Measurements from ENCODE around the gene NXPE3. TPM values are rescaled to one million over a fixed set of nuclear protein-coding genes. Genes with fewer than 3 reads are reported as not detected.

Gene NXPE3
- polyA plus RNA-seq, 3 donors = 14.6 to 35.8 (median 19.8) TPM

- H3K4me3 Mint-ChIP-seq = no peak overlapping the region
- H3K27me3 Mint-ChIP-seq (ENCODE audit: low read depth in 3 of 3) = no peaks in the 10 kb centered on the region
- TF ChIP-seq CTCF (IDR thresholded peaks at IDR 0.05) = no peak
- peaks cover 24% of the 10 kb centered on the region for H3K4me1 Mint-ChIP-seq
- Histone ChIP-seq H3K4me2 (replicated peaks; ENCODE audit: extremely low read depth, low read length, poor library complexity, severe bottlenecking) (no peak overlapping the region), H3K27me3 (ENCODE audit: control insufficient read depth in 2 of 2, insufficient read depth in 2 of 2, low read length in 2 of 2) (no peaks in the 10 kb centered on the region), H3K27ac (ENCODE audit: low read depth in 1 of 2, low read length in 2 of 2) (peak overlapping the region in 1 of 2 donors; percentile 68), H4K20me1 (ENCODE audit: insufficient read depth, low read length) (no peaks in the 10 kb centered on the region), H2AFZ (ENCODE audit: insufficient read depth, low read depth, low read length, poor library complexity, severe bottlenecking) (no peak overlapping the region), H3K36me3 (replicated peaks in 1 of 2; ENCODE audit: control insufficient read depth in 1 of 2, insufficient read depth in 2 of 2, low read length in 2 of 2) (peaks cover 16 to 54% of the 10 kb centered on the region in 2 donors), H3K4me1 (ENCODE audit: control insufficient read depth in 1 of 2, insufficient read depth in 2 of 2, low read length in 2 of 2) (peaks cover 8 to 21% of the 10 kb centered on the region in 2 donors), H3K4me3 (replicated peaks in 1 of 3; ENCODE audit: low read depth in 2 of 3, low read length in 3 of 3) (no peak overlapping the region), H3K9me3 (replicated peaks in 1 of 2; ENCODE audit: control insufficient read depth in 1 of 2, insufficient read depth in 1 of 2, low read length in 2 of 2) (no peaks in the 10 kb centered on the region), H3K79me2 (ENCODE audit: insufficient read depth, low read length) (peaks cover 49% of the 10 kb centered on the region), H3K9ac (ENCODE audit: insufficient read depth, low read length, poor library complexity, severe bottlenecking) (peak overlapping the region; percentile 23)
- intact Hi-C loops (cut with micrococcal nuclease) = loop anchor here (2.0 to 10.0 kb wide), 4 partner anchors 37 to 415 kb away; partner anchors contain the start of gene NFKBIZ (in 1 of the 2)
- H3K9me3 Mint-ChIP-seq = no peaks in the 10 kb centered on the region
- peak overlapping the region; percentile 61 to 87 (median 79) for H3K27ac Mint-ChIP-seq
- DNase-seq = no peak
- H3K36me3 Mint-ChIP-seq = peaks cover 35 to 48% of the 10 kb centered on the region in 2 donors
Observed at GRCh38 chr3:101810022-101810418, 31.0 kb downstream of the NXPE3 start.

GRCh38 chr3:101811875-101812274 lies 32.9 kb downstream of the NXPE3 start:
- Mint-ChIP-seq H3K4me3 (no peak overlapping the region), H3K27me3 (ENCODE audit: low read depth in 3 of 3) (peaks cover 0 to 2% (median 0%) of the 10 kb centered on the region in 3 donors), H3K36me3 (peaks cover 34 to 41% of the 10 kb centered on the region in 2 donors), H3K9me3 (no peaks in the 10 kb centered on the region), H3K27ac (peak overlapping the region in 3 of 7 donors; percentile 43 to 66 (median 50)), H3K4me1 (peaks cover 27% of the 10 kb centered on the region)
- no peak for DNase-seq
- intact Hi-C loops (cut with micrococcal nuclease) = loop anchor here (2.0 to 10.0 kb wide), 4 partner anchors 35 to 413 kb away; partner anchors contain the start of gene NFKBIZ (in 1 of the 2)
- Histone ChIP-seq H3K36me3 (replicated peaks in 1 of 2; ENCODE audit: control insufficient read depth in 1 of 2, insufficient read depth in 2 of 2, low read length in 2 of 2) (peaks cover 12 to 38% of the 10 kb centered on the region in 2 donors), H3K27me3 (ENCODE audit: control insufficient read depth in 2 of 2, insufficient read depth in 2 of 2, low read length in 2 of 2) (no peaks in the 10 kb centered on the region), H3K4me1 (ENCODE audit: control insufficient read depth in 1 of 2, insufficient read depth in 2 of 2, low read length in 2 of 2) (peaks cover 8 to 21% of the 10 kb centered on the region in 2 donors), H4K20me1 (ENCODE audit: insufficient read depth, low read length) (no peaks in the 10 kb centered on the region), H3K79me2 (ENCODE audit: insufficient read depth, low read length) (peaks cover 44% of the 10 kb centered on the region), H3K9ac (ENCODE audit: insufficient read depth, low read length, poor library complexity, severe bottlenecking) (no peak overlapping the region), H3K27ac (ENCODE audit: low read depth in 1 of 2, low read length in 2 of 2) (no peak overlapping the region), H3K9me3 (replicated peaks in 1 of 2; ENCODE audit: control insufficient read depth in 1 of 2, insufficient read depth in 1 of 2, low read length in 2 of 2) (no peaks in the 10 kb centered on the region), H2AFZ (ENCODE audit: insufficient read depth, low read depth, low read length, poor library complexity, severe bottlenecking) (no peak overlapping the region), H3K4me2 (replicated peaks; ENCODE audit: extremely low read depth, low read length, poor library complexity, severe bottlenecking) (no peak overlapping the region), H3K4me3 (replicated peaks in 1 of 3; ENCODE audit: low read depth in 2 of 3, low read length in 3 of 3) (no peak overlapping the region)
- no peak for TF ChIP-seq CTCF (IDR thresholded peaks at IDR 0.05)
- WGBS (ENCODE audit: insufficient coverage) = no CpG with 5 or more reads among the region's 2 CpGs

All from CD14-positive monocyte (primary cell).